Prostate gland (tissue), 2 donors: ENCODE results near the gene COLEC11. TPM values are rescaled to one million over a fixed set of nuclear protein-coding genes. Genes with fewer than 3 reads are reported as not detected.
A peak's percentile ranks its signal among the peaks of the same experiment; 100 is the strongest.

Experiments
- DNase-seq: peaks from one replicate; pipeline ENCODE4 v3.0.0-alpha.2; 2019; ENCODE audit warnings: low spot score
- H3K27ac ChIP-seq, 2 donors: fragments of 200-600 bp; sonication (generic); 2 replicates each; pipeline ENCODE4 v1.5.1; 2017 to 2019
- H3K27me3 ChIP-seq: fragments of 200-600 bp; sonication (generic); replicated peaks from 2 replicates; pipeline ENCODE4 v1.5.1; 2019; ENCODE audit not compliant: insufficient read depth
- H3K36me3 ChIP-seq, 2 donors: fragments of 200-600 bp; sonication (generic); 1 replicate in 1 of 2; 2 replicates in 1 of 2; pipeline versions ENCODE4 v1.5.1 to v1.8.1; 2017 to 2019
- H3K4me1 ChIP-seq: fragments of 200-600 bp; sonication (generic); replicated peaks from 2 replicates; pipeline ENCODE4 v1.5.1; 2019
- H3K4me3 ChIP-seq, 2 donors: fragments of 200-600 bp; sonication (generic); 2 replicates each; pipeline ENCODE4 v1.5.1; 2017 to 2019
- H3K9me3 ChIP-seq: fragments of 200-600 bp; sonication (generic); 2 replicates; pipeline ENCODE4 v1.5.1; 2017
- CTCF ChIP-seq, 4 experiments: fragments of 200-600 bp in 2 of 4; fragments of 450-650 bp in 2 of 4; sonication (generic) in 2 of 4; IDR thresholded peaks; 1 replicate in 3 of 4; 2 replicates in 1 of 4; pipeline ENCODE4 v1.5.1; 2016 to 2019; ENCODE audit warnings: antibody characterized with exemption in 4 of 4, mild to moderate bottlenecking in 2 of 4, moderate library complexity in 2 of 4
- POLR2A ChIP-seq: fragments of 450-650 bp; IDR thresholded peaks from one replicate; pipeline ENCODE4 v1.6.1; 2016; ENCODE audit warnings: antibody characterized with exemption, mild to moderate bottlenecking
- POLR2AphosphoS5 ChIP-seq: sonication (generic); formaldehyde crosslinking; IDR thresholded peaks from one replicate; pipeline ENCODE4 v1.6.1; 2017; ENCODE audit warnings: antibody characterized with exemption
- WGBS: methylation state at CpG from one replicate; pipeline ENCODE4 v1.1.5; 2018; 5-methylcytosine and 5-hydroxymethylcytosine counted together
- intact Hi-C: fragments of 100-400 bp; cut with DNase I; formaldehyde crosslinking; loops from one replicate; pipeline ENCODE4 v1.14.2; 2022
- total RNA-seq, 2 donors: library from RNA; depleted of rRNA; stranded (reverse); fragments of >200 nt; gene quantifications; one replicate each; pipeline ENCODE4 v1.1.0, GENCODE V29; 2016

The COLEC11 gene
- 10 to 100 TPM in 1 of 2 donors, 1 to 10 TPM in 1; 2.9 to 10.5 TPM for total RNA-seq

GRCh38 chr2:3594493-3595281 lies at the start of gene COLEC11:
Gene COLEC11 (plus strand): TSS chr2:3595112. CDS start chr2:3604341, 9,229 bp downstream.
- Histone ChIP-seq H3K27ac (no peak within 1 kb of the TSS), H3K9me3 (no peaks in the 10 kb centered on the region), H3K36me3 (no peaks in the 10 kb centered on the region), H3K27me3 (no peaks in the 10 kb centered on the region), H3K4me1 (no peaks in the 10 kb centered on the region), H3K4me3 (no peak within 1 kb of the TSS)
- no peak for TF ChIP-seq CTCF (IDR thresholded peaks at IDR 0.05)
- TF ChIP-seq POLR2A = no peak
- TF ChIP-seq POLR2AphosphoS5 = no peak
- no peak for DNase-seq
- intact Hi-C loops = no loop called here
- 41% methylated on average over 40 of the region's 40 CpGs for WGBS

GRCh38 chr2:3545788-3546478 lies 49.0 kb upstream of the COLEC11 start:
- H3K4me3 ChIP-seq = no peak overlapping the region
- intact Hi-C loops = no loop called here
- peak; percentile 36 for DNase-seq
- H3K36me3 ChIP-seq = peaks cover 0 to 1% of the 10 kb centered on the region in 2 donors
- 66% methylated on average over 10 of the region's 10 CpGs for WGBS
- TF ChIP-seq POLR2AphosphoS5 (peak; percentile 70), POLR2A (no peak), CTCF (IDR thresholded peaks at IDR 0.05) (no peak)
- peak overlapping the region in 1 of 2 donors; percentile 53 for H3K27ac ChIP-seq
- peaks cover 4% of the 10 kb centered on the region for H3K4me1 ChIP-seq
- H3K9me3 ChIP-seq = no peaks in the 10 kb centered on the region
- H3K27me3 ChIP-seq = no peaks in the 10 kb centered on the region

- Histone ChIP-seq H3K36me3 (peaks cover 5% of the 10 kb centered on the region in 2 donors), H3K27me3 (no peaks in the 10 kb centered on the region)
Measured at GRCh38 chr2:3547915-3548314, 47.0 kb upstream of the COLEC11 start.

GRCh38 chr2:3553946-3554345 lies 41.0 kb upstream of the COLEC11 start:
- Histone ChIP-seq H3K4me3 (no peak overlapping the region), H3K27me3 (no peaks in the 10 kb centered on the region), H3K27ac (no peak overlapping the region), H3K4me1 (no peaks in the 10 kb centered on the region), H3K36me3 (peaks cover 5% of the 10 kb centered on the region in 2 donors), H3K9me3 (no peaks in the 10 kb centered on the region)
- 88% methylated on average over 10 of the region's 10 CpGs for WGBS
- TF ChIP-seq POLR2A (no peak), POLR2AphosphoS5 (no peak), CTCF (IDR thresholded peaks at IDR 0.05) (no peak)
- no peak for DNase-seq
- intact Hi-C loops = no loop called here

More at GRCh38 chr2:3547915-3548314, 47.0 kb upstream of the COLEC11 start:
- Histone ChIP-seq H3K9me3 (no peaks in the 10 kb centered on the region), H3K4me1 (peaks cover 4% of the 10 kb centered on the region), H3K4me3 (no peak overlapping the region), H3K27ac (no peak overlapping the region)
- DNase-seq = no peak
- 98% methylated on average over 2 of the region's 2 CpGs for WGBS
- TF ChIP-seq POLR2A (no peak), CTCF (IDR thresholded peaks at IDR 0.05) (no peak), POLR2AphosphoS5 (no peak)
- intact Hi-C loops = no loop called here
